Measurements from ENCODE around the gene DNER. TPM values are rescaled to one million over a fixed set of nuclear protein-coding genes. Genes with fewer than 3 reads are reported as not detected.

DNER gene
- total RNA-seq, 1 experiment from 2014 or later, result 2.9 TPM

DNA sequence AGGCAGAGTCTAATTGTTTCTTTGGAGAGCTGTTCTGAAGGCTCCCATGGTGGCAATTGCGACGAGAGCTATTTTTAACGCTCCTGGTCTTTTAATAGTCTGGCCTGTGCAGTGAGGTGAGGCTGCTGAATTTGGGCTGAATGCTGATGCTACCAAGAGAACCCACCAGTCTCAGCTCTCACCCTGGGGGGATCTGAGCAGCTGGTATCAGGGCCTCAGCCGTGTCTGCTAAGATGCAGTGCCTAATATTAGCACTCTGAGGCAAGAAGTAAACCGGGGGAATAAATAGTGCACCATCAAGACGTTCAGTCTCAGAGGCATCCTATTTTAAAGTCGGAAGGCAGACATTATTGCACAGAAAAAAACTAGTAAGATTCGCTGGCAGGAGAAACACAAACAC is 228.5 kb downstream of the DNER start:
- no TSS peak for BruUV-seq (replicated peaks)
- no peaks in the 10 kb centered on the region for H4K20me1 ChIP-seq (ENCODE audit: insufficient read depth)
- no peak overlapping the region for H3K4me2 ChIP-seq (ENCODE audit: low read length)
- H2AFZ ChIP-seq (ENCODE audit: low read depth, low read length, poor library complexity, severe bottlenecking), result no peak overlapping the region
- H3K9me3 ChIP-seq (ENCODE audit: control insufficient read depth in 1 of 2, insufficient read depth in 1 of 2, low read depth in 1 of 2, low read length in 2 of 2), result no peaks in the 10 kb centered on the region
- CTCF ChIA-PET, result no interaction called here
- H3K79me2 ChIP-seq (ENCODE audit: insufficient read depth, low read length), result no peaks in the 10 kb centered on the region
- RAD21 ChIA-PET (ENCODE audit: low non-redundant PET in 1 of 2, low total read pairs in 2 of 2, uncharacterized antibody in 2 of 2, unreplicated experiment in 2 of 2), result no interaction called here
- H3K27ac ChIP-seq (ENCODE audit: low read depth, low read length), result no peak overlapping the region
- H3K36me3 ChIP-seq (ENCODE audit: control insufficient read depth in 1 of 2, insufficient read depth in 2 of 2, low read length in 2 of 2), result no peaks in the 10 kb centered on the region
- POLR2A ChIA-PET, result no interaction called here
- TF ChIP-seq, protein P1, sequence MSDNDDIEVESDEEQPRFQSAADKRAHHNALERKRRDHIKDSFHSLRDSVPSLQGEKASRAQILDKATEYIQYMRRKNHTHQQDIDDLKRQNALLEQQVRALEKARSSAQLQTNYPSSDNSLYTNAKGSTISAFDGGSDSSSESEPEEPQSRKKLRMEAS (IDR thresholded peaks at IDR 0.05), result no peak
- TF ChIP-seq EZH2phosphoT487 (IDR thresholded peaks at IDR 0.05; ENCODE audit: borderline replicate concordance) (no peak), RAD21 (IDR thresholded peaks at IDR 0.05; ENCODE audit: low read depth) (no peak), CBX3 (IDR thresholded peaks at IDR 0.05; ENCODE audit: low read depth) (no peak)
- TF ChIP-seq, protein P2, sequence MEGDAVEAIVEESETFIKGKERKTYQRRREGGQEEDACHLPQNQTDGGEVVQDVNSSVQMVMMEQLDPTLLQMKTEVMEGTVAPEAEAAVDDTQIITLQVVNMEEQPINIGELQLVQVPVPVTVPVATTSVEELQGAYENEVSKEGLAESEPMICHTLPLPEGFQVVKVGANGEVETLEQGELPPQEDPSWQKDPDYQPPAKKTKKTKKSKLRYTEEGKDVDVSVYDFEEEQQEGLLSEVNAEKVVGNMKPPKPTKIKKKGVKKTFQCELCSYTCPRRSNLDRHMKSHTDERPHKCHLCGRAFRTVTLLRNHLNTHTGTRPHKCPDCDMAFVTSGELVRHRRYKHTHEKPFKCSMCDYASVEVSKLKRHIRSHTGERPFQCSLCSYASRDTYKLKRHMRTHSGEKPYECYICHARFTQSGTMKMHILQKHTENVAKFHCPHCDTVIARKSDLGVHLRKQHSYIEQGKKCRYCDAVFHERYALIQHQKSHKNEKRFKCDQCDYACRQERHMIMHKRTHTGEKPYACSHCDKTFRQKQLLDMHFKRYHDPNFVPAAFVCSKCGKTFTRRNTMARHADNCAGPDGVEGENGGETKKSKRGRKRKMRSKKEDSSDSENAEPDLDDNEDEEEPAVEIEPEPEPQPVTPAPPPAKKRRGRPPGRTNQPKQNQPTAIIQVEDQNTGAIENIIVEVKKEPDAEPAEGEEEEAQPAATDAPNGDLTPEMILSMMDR (IDR thresholded peaks at IDR 0.05 in 2 of 3, conservative IDR thresholded peaks at IDR 0.05 in 1 of 3; ENCODE audit: borderline replicate concordance in 1 of 3, insufficient read depth in 1 of 3, low read depth in 2 of 3, low read length in 2 of 3), result no peak
- TF ChIP-seq, protein P3, sequence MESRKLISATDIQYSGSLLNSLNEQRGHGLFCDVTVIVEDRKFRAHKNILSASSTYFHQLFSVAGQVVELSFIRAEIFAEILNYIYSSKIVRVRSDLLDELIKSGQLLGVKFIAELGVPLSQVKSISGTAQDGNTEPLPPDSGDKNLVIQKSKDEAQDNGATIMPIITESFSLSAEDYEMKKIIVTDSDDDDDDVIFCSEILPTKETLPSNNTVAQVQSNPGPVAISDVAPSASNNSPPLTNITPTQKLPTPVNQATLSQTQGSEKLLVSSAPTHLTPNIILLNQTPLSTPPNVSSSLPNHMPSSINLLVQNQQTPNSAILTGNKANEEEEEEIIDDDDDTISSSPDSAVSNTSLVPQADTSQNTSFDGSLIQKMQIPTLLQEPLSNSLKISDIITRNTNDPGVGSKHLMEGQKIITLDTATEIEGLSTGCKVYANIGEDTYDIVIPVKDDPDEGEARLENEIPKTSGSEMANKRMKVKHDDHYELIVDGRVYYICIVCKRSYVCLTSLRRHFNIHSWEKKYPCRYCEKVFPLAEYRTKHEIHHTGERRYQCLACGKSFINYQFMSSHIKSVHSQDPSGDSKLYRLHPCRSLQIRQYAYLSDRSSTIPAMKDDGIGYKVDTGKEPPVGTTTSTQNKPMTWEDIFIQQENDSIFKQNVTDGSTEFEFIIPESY (IDR thresholded peaks at IDR 0.05; ENCODE audit: extremely low read depth, insufficient replicate concordance, low read length), result no peak
- DNase-seq (ENCODE audit: low read depth, low spot score), result no peak
- no peaks in the 10 kb centered on the region for H3K4me1 ChIP-seq (ENCODE audit: control insufficient read depth in 1 of 2, insufficient read depth in 2 of 2, low read length in 2 of 2)
- 0 out of 2 replicates have a peak, but pooled peaks cover 4% of the 10 kb centered on the region for H3K27me3 ChIP-seq (ENCODE audit: insufficient read depth, low read length)
- intact Hi-C loops (cut with micrococcal nuclease), result no loop called here
- H3K4me3 ChIP-seq (replicated peaks in 1 of 2; ENCODE audit: low read depth in 1 of 2, low read length in 2 of 2), result no peak overlapping the region
- no peak overlapping the region for H3K9ac ChIP-seq (ENCODE audit: low read length)
- H3K9me2 ChIP-seq (ENCODE audit: insufficient read depth), result no peaks in the 10 kb centered on the region
- no peak for ATAC-seq

Measured in HCT116 (cell line).